ENCODE results near the gene KCNQ1. TPM values are rescaled to one million over a fixed set of nuclear protein-coding genes. Genes with fewer than 3 reads are reported as not detected.

KCNQ1 gene
- total RNA-seq, 4 donors from 2014 or later = 2.6 to 12.7 (median 4.9) TPM

DNA sequence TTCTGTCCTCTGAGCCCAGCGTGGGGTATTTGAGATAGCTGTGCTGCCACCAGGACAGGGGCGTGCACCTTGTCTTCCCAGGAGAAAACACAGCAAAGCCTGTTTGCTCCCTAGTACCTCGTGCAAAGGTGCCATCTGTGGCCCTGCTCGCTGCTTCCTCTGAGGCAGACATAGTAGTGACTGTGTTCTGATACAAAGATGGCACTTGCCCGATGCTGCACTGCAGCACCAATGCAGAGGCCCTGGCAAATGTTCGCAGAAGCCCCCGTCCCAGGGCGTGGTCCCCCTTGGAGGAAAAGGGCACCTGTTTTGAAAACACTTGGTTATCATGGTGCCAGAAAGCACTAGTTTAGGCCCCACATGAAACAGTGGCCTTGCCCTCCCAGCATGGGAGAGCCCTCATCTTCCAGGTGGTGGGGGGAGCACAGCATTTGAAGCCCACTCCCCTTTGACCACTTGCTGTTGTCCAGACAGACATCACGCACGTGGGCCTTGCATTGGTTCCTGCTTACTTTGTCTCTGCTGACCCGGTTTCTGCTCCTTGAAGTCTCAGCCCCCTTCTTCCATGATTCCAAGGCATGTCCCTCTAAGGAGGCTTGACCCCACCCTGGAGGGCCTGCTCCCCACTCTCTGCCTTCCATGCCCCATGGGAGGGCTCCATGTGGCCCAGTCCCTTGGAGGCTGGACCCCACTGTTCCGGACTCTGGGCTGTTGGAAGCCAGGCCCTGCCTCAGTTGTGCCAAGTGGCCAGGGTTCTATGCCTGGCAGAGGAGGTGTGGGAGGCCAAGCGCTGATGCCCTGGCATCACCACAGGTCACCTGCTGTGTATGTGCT lies 145.5 kb downstream of the KCNQ1 start:
- WGBS, 2 donors (ENCODE audit: low coverage in 1 of 2) = 91 to 100% methylated on average over 1 to 6 of the region's 13 CpGs
- H3K36me3 ChIP-seq = no peaks in the 10 kb centered on the region

DNA sequence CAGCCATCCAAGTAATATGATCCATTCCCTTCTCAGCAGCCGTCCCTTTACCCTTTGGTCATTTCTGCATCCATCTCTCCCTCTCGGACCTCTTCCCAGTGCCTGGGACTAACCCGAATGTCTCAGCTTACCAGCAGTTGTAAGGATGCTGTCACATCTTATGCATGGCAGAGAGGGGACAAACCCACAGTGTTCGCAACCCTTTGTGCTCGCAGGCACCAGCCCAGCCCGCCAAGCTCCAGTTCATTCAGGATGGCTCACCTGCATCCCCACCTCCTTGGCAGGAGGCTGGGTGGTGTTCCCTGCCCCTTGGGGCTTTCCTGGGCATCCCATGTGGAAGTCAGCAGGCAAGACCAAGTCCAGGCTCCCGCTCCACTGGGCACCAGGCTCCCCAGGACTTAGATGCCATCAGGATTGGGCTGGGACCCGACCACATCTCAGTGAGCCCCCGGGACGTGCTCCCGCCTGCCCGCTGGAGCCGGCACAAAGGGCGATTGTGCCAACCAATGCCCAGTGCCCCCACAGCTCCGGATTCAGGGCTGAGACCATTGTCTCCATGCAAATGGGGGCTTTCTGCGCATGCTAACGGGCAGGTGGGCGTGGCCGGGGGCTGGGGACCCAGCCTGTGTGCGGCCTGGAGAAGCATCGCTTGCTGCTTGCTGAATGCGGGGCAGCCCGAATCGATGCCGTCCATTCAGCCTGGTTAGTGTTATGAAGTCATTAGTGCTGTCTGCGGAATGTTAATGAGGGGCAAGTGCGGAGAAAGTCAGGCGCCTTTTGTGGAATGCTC lies 146.4 kb downstream of the KCNQ1 start:
- 88 to 90% methylated on average over 4 to 11 of the region's 28 CpGs for WGBS, 2 donors (ENCODE audit: low coverage in 1 of 2)
- no peaks in the 10 kb centered on the region for H3K36me3 ChIP-seq
- H3K9me3 ChIP-seq = no peaks in the 10 kb centered on the region
- no peaks in the 10 kb centered on the region for H3K4me1 ChIP-seq
- H3K27me3 ChIP-seq = no peaks in the 10 kb centered on the region
- no peak overlapping the region for H3K27ac ChIP-seq
- no peak for TF ChIP-seq EP300 (IDR thresholded peaks at IDR 0.05)
- TF ChIP-seq POLR2A (IDR thresholded peaks at IDR 0.05) = no peak
- TF ChIP-seq, protein P1, sequence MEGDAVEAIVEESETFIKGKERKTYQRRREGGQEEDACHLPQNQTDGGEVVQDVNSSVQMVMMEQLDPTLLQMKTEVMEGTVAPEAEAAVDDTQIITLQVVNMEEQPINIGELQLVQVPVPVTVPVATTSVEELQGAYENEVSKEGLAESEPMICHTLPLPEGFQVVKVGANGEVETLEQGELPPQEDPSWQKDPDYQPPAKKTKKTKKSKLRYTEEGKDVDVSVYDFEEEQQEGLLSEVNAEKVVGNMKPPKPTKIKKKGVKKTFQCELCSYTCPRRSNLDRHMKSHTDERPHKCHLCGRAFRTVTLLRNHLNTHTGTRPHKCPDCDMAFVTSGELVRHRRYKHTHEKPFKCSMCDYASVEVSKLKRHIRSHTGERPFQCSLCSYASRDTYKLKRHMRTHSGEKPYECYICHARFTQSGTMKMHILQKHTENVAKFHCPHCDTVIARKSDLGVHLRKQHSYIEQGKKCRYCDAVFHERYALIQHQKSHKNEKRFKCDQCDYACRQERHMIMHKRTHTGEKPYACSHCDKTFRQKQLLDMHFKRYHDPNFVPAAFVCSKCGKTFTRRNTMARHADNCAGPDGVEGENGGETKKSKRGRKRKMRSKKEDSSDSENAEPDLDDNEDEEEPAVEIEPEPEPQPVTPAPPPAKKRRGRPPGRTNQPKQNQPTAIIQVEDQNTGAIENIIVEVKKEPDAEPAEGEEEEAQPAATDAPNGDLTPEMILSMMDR (IDR thresholded peaks at IDR 0.05) = no peak
- no peak overlapping the region for H3K4me3 ChIP-seq
- ATAC-seq = no peak

More for the DNA sequence above, 145.5 kb downstream of the KCNQ1 start:
- no peaks in the 10 kb centered on the region for H3K9me3 ChIP-seq
- H3K4me1 ChIP-seq = no peaks in the 10 kb centered on the region
- H3K27me3 ChIP-seq = no peaks in the 10 kb centered on the region
- no peak overlapping the region for H3K4me3 ChIP-seq
- TF ChIP-seq POLR2AphosphoS5 (IDR thresholded peaks at IDR 0.05) (no peak), EP300 (IDR thresholded peaks at IDR 0.05) (no peak), POLR2A (IDR thresholded peaks at IDR 0.05) (no peak)
- TF ChIP-seq, protein P1 (IDR thresholded peaks at IDR 0.05) = no peak
- no peak for ATAC-seq
- H3K27ac ChIP-seq = no peak overlapping the region

DNA sequence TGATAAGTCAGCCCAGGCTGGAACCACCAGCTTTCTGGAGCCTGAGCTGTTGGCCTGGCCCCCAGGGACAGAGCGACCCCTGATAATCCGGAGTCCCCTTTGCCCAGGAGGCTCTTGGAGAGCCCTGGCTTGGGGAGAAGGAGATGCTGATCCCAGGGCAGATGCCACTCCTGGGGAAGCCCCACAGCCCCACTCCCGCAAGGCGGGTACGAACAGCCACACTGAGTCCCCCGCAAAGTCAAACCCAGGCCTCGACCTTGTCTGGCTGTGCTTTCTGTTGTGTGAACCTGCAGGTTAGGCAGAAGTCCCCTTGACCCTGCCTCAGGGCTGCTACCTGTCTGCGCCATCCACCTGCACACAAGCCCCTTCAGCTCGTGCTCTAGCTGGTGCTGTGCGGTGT lies 147.0 kb downstream of the KCNQ1 start:
- no peak for ATAC-seq
- TF ChIP-seq POLR2A (IDR thresholded peaks at IDR 0.05) = no peak
- no peak for TF ChIP-seq EP300 (IDR thresholded peaks at IDR 0.05)
- TF ChIP-seq, protein P1 (IDR thresholded peaks at IDR 0.05) = no peak
- TF ChIP-seq POLR2AphosphoS5 (IDR thresholded peaks at IDR 0.05) = no peak
- Histone ChIP-seq H3K27ac (no peak overlapping the region), H3K4me1 (no peaks in the 10 kb centered on the region), H3K36me3 (no peaks in the 10 kb centered on the region), H3K4me3 (no peak overlapping the region), H3K9me3 (no peaks in the 10 kb centered on the region), H3K27me3 (no peaks in the 10 kb centered on the region)
- no CpG with 5 or more reads among the region's 10 CpGs for WGBS, 2 donors (ENCODE audit: low coverage in 1 of 2)

DNA sequence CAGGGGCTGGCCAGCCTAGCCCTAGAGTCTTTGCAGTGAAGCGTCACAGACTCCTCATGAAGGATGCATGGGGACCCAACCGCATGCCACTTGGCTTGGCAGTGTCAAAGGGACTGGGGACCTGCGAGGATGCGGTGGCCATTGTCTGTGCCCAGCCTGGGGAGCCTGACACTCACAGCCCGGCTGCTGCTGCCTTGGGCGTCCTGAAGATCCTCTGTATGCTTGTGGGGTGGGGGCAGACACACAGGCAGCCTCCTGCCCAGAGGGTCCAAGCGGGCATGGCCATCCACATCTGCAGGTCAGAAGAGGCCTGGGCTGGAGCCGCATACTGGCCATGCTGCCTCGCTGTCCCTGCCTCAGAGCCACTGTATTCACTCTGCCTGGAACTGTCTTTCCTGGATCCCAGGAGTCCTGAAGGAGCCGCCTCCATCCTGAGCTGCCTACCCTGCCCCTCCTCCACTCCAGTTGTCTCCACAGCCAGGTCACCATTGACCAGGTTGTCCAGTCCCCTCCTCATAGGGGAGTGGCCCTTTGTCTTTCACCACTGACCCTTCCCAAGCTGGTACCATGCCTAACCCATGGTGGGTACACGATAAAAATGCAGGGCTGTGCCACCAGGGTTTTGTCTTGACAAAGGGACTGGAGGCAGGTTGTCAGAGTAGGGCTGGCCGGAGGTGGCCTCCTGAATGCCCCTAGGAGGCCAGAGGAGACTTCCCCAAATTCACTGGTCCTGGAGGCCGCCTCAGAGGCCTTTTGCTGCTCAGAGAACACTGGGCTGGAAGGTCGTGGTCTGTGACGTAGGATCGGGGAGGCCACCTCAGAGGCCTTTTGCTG lies 148.0 kb downstream of the KCNQ1 start:
- TF ChIP-seq EP300 (IDR thresholded peaks at IDR 0.05) (no peak), POLR2AphosphoS5 (IDR thresholded peaks at IDR 0.05) (no peak), POLR2A (IDR thresholded peaks at IDR 0.05) (no peak)
- TF ChIP-seq, protein P1 (IDR thresholded peaks at IDR 0.05) = no peak
- Histone ChIP-seq H3K27ac (no peak overlapping the region), H3K27me3 (no peaks in the 10 kb centered on the region), H3K36me3 (no peaks in the 10 kb centered on the region), H3K4me1 (no peaks in the 10 kb centered on the region), H3K9me3 (peaks cover 0 to 9% (median 0%) of the 10 kb centered on the region in 3 donors), H3K4me3 (no peak overlapping the region)
- ATAC-seq = no peak
- WGBS, 2 donors (ENCODE audit: low coverage in 1 of 2) = 60 to 95% methylated on average over 1 to 4 of the region's 16 CpGs

Data from gastroesophageal sphincter (tissue), 4 donors.